Measurements from ENCODE around the gene IGF1R. TPM values are rescaled to one million over a fixed set of nuclear protein-coding genes. Genes with fewer than 3 reads are reported as not detected.
A peak's percentile ranks its signal among the peaks of the same experiment; 100 is the strongest.

Gene IGF1R
- polyA plus RNA-seq, 6 donors from 2014 or later, result 0.78 to 5.5 (median 3.3) TPM

DNA sequence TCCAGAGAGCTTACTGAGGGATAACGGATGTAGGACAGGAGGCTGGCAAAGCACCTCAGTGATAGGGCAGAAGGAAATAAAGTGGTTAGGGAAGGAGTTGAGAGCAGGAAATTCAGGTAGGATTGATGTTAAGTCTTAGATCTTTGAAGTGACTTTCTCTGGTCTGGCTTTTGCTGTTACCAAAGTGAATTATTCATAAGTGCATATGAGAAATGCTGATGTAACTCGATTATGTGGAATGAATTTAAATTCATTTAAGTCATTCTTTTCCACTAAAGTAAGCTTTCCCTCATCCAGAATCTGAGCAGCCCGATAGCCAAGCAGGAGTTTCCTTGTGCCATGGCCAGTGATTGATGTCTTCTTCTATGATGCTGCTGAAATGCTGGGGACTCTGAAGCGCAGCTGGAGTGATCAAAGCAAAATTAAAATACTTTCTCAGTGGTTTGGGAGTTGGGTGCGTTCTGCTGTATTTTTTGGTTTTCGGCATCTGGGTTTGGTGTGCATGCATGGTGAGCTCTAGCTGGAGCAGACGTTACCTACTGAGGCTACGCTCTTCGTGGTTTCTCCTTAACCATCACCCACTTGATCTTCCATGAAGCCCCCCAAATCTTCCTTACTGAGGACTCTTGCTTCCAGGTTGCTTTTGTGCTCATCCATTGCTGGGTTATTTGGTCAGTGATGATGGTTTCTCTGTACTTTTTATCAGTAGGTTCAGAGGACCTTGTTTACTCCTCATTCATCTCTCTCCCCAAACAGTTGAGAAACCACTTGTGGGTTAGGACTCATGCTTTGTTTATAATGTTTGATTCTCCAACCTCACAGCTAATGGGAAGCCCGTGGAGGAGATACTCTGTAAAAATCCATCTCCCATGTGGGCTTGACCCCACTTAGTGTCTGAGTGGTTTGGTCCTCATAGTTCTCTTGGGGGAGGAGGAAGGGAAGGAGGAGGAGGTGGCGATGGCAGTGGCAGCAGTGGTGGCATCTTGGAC, 72.5 kb downstream of the IGF1R start:
- Mint-ChIP-seq H3K27ac (no peak overlapping the region), H3K9me3 (no peaks in the 10 kb centered on the region), H3K36me3 (no peaks in the 10 kb centered on the region), H3K27me3 (no peaks in the 10 kb centered on the region), H3K4me3 (no peak overlapping the region), H3K4me1 (peaks cover 11 to 38% (median 18%) of the 10 kb centered on the region in 3 donors)
- DNase-seq (no peak), ATAC-seq (ENCODE audit: low read depth in 2 of 2) (no peak)

DNA sequence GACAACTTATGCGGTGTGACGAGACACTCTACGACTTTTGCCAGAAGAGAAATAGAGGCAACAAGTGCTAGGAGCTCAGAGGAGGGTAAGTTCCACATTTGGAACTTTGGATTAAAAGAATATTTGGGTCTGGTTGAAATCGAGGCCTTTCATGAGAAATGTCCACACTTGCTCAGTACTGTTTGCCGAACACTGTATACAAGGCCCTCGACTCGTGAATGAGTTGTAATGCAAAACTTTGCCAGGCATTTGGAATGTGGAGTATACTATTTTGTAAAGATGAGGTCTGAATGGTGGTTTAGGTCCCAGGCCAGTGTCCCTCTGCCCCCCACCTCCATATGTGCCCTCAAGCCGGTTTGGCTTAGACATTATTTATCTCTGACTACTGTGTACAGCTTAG, 73.9 kb downstream of the IGF1R start:
- DNase-seq, result no peak
- no peak overlapping the region for H3K27ac Mint-ChIP-seq
- H3K36me3 Mint-ChIP-seq, result no peaks in the 10 kb centered on the region
- no peak for ATAC-seq (ENCODE audit: low read depth in 2 of 2)
- no peaks in the 10 kb centered on the region for H3K9me3 Mint-ChIP-seq
- H3K4me1 Mint-ChIP-seq, result peaks cover 5 to 30% (median 13%) of the 10 kb centered on the region in 3 donors
- no peak overlapping the region for H3K4me3 Mint-ChIP-seq
- no peaks in the 10 kb centered on the region for H3K27me3 Mint-ChIP-seq

DNA sequence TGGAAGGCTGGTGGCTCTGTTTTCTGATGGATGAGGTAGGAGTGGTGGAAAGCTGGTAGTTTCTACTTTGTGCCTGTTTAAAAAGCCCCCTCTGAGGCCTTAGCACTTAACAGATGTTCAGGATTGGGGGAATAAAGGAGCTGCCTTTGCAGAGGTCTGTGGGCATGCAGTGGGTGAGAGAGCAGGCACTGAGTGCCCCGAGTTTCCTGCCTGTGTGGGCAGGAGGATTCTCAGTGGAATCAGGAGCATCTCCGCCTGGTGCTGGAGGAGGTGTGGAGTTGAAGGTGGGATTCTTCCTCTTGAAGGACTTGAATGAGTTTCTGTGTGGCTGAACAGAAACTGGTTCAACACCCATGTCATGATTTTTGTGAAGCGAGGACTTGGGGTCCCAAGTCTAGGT, 74.3 kb downstream of the IGF1R start:
- Mint-ChIP-seq H3K4me3 (no peak overlapping the region), H3K36me3 (no peaks in the 10 kb centered on the region), H3K4me1 (peaks cover 5 to 30% (median 13%) of the 10 kb centered on the region in 3 donors), H3K27ac (no peak overlapping the region), H3K9me3 (no peaks in the 10 kb centered on the region), H3K27me3 (no peaks in the 10 kb centered on the region)
- no peak for ATAC-seq (ENCODE audit: low read depth in 2 of 2)
- no peak for DNase-seq

DNA sequence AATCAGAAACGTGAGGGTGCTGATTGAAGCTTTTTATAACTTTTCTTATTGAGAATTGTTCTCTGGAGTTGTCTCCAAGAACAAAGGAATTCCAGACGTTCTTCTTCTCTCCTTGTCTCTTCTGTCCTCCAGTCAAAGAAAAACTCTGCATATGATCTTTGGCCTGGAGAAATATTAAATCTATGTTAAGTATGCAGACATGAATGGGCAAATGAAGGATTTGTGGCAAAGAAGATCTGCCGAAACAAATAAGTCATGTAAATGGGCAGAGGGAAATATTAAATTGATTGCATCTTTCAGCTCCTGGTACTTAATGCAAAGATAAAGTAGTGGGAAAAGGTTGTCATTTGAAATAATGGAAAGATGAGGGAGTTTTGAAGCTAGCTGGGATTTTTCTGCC, 74.9 kb downstream of the IGF1R start:
- Mint-ChIP-seq H3K27me3 (no peaks in the 10 kb centered on the region), H3K4me1 (peaks cover 4 to 29% (median 9%) of the 10 kb centered on the region in 3 donors), H3K36me3 (no peaks in the 10 kb centered on the region), H3K27ac (peak overlapping the region in 1 of 6 donors; percentile 58), H3K9me3 (no peaks in the 10 kb centered on the region), H3K4me3 (no peak overlapping the region)
- ATAC-seq (ENCODE audit: low read depth in 2 of 2), result no peak
- DNase-seq, result no peak

DNA sequence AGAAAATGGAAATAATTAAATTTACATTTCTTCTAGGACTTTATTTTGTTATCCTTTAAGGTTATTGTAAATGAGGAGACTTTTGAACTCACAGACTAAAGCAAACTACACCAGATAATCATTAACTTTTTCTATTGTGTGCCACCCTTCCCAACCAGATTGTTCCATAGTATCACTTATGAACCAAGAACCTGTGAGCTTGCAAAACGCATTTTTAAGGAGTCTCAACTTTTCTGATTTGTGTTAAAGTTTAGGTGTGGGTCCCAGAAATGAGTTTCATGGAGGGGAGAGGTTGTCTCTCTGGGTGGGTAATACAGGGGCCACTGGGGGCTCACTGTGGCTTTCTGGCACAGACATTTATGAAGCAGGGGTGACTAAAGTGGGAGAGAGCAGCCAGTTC, 75.7 kb downstream of the IGF1R start:
- H3K4me3 Mint-ChIP-seq, result no peak overlapping the region
- H3K36me3 Mint-ChIP-seq, result no peaks in the 10 kb centered on the region
- H3K9me3 Mint-ChIP-seq, result no peaks in the 10 kb centered on the region
- peak overlapping the region in 1 of 6 donors; percentile 36 for H3K27ac Mint-ChIP-seq
- no peak for DNase-seq
- ATAC-seq (ENCODE audit: low read depth in 2 of 2), result no peak
- H3K27me3 Mint-ChIP-seq, result no peaks in the 10 kb centered on the region
- peaks cover 0 to 21% (median 9%) of the 10 kb centered on the region in 3 donors for H3K4me1 Mint-ChIP-seq

DNA sequence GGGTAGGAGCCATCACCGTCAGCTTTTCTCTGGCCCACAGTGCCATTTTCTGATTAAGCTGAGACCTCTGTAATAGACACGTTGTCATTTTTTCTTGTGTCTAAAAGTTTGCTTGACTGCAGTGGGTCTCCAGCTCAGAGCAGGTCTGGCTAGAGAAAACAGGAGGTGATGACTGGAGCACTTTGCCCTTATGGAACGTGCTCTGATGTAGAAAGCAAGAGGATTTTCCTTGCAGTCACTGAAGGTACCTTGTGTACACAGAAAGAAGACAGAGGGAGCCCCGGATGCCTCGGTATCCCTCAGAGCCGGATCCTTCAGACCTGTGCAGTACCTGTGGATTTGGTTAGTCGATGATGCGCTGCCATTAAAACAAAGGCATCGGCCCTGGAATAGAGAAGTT, 76.2 kb downstream of the IGF1R start:
- ATAC-seq (ENCODE audit: low read depth in 2 of 2), result no peak
- Mint-ChIP-seq H3K27ac (peak overlapping the region in 1 of 6 donors; percentile 36), H3K9me3 (no peaks in the 10 kb centered on the region), H3K36me3 (no peaks in the 10 kb centered on the region), H3K4me3 (no peak overlapping the region), H3K4me1 (peaks cover 0 to 21% (median 9%) of the 10 kb centered on the region in 3 donors), H3K27me3 (no peaks in the 10 kb centered on the region)
- no peak for DNase-seq

DNA sequence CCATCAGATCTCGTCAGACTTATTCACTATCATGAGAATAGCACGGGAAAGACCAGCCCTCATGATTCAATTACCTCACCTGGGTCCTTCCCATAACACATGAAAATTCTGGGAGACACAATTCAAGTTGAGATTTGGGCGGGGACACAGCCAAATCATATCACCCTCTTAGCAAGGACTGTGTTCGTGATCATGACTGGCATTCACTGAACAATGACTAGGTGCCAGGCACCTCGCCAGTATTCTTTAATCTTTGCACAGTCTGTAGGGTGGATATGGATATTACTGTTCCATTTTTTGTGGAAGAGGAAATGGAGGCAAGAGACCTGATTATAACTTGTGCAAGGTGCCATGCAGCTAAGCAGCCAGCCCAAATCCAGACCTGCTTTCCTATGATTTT, 77.5 kb downstream of the IGF1R start:
- no peak for DNase-seq
- Mint-ChIP-seq H3K4me1 (peaks cover 0 to 15% (median 4%) of the 10 kb centered on the region in 3 donors), H3K9me3 (no peaks in the 10 kb centered on the region), H3K36me3 (no peaks in the 10 kb centered on the region), H3K27me3 (no peaks in the 10 kb centered on the region), H3K27ac (no peak overlapping the region), H3K4me3 (no peak overlapping the region)
- no peak for ATAC-seq (ENCODE audit: low read depth in 2 of 2)

DNA sequence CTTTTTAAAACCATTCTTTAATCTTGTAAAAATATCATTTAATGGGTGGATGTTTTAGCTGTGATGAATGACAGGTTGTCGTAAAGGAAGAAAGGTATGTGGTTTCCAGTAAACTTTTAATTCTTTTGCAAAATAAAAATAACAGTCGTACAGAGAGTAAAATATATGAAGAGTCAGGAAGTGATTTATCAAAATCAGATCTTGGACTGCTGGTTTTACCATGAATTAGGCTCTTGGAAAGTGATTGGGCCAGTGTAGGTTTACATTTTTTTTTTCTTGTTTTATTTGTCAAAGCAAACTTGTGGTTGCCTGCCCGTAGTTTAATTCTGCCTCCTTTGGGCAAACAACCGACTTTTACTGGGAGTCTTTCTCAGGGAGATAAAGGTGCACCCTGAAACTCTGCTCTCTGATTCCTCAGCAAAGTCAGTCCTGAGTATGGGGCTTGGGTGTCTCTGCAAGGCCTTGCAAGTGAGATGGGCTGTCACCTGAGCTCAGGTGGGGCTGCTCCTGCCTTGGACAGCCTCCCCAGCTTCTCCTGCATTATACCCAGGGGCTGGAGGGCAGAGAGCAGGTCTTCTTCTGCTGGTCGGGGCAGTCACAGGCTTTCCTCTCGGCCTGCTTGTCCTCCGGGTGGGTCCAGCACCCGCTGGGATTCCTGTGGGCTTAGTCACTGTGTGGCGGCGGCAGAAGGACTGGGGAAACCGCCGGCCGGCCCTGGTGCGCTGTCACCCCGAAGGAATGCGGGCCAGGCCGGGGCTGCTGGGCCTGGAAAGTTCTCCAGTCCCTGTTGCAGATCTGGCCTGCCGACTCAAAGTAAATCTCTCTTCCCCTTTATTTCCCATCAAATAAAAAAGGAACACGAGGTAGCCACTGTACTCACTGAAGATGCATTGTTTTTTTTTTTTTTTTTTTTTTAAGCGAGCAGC, 79.0 kb downstream of the IGF1R start:
- Mint-ChIP-seq H3K27ac (peak overlapping the region in 1 of 6 donors; percentile 52), H3K27me3 (no peaks in the 10 kb centered on the region), H3K36me3 (no peaks in the 10 kb centered on the region), H3K4me3 (no peak overlapping the region), H3K4me1 (peaks cover 0 to 4% (median 0%) of the 10 kb centered on the region in 3 donors), H3K9me3 (no peaks in the 10 kb centered on the region)
- ATAC-seq (ENCODE audit: low read depth in 2 of 2) (no peak), DNase-seq (no peak)

DNA sequence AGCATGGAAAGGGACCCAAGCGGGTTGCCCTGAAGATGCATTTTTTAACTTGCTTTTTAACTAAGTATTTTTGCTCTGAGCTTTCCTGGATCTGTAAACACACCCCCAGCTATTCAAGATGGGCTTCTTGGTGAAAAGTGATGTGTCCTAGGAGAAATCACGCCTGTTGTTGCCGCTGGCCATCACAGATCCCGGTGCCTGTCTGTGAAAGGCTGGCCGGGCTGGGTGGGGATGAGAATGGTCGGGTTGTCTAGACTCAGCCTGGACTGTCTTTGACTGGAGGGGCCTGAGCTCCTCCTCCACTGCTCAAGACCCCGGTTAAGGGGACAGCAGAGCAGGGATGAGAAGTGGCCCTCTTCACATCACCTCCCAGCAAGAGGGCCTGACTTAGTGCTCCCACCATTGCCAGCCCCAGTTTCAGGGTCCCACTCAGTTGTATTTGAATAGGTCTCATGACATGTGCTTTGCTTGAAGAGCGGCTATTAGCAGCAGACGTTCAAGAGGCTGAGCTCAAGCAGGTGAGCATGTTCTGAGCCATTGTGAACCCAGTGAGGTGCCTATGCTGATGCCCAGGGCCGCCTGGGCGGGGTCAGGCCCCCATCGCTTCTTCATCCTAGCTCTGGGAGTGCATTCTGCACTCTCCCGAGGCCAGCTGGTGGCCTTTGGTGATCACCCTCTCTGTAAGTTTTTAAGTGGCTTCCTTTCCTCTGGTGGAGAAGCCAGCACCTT, 79.9 kb downstream of the IGF1R start:
- no peaks in the 10 kb centered on the region for H3K27me3 Mint-ChIP-seq
- no peak for DNase-seq
- no peak overlapping the region for H3K4me3 Mint-ChIP-seq
- H3K4me1 Mint-ChIP-seq, result peaks cover 0 to 5% (median 0%) of the 10 kb centered on the region in 3 donors
- no peaks in the 10 kb centered on the region for H3K36me3 Mint-ChIP-seq
- no peak overlapping the region for H3K27ac Mint-ChIP-seq
- ATAC-seq (ENCODE audit: low read depth in 2 of 2), result no peak
- no peaks in the 10 kb centered on the region for H3K9me3 Mint-ChIP-seq

DNA sequence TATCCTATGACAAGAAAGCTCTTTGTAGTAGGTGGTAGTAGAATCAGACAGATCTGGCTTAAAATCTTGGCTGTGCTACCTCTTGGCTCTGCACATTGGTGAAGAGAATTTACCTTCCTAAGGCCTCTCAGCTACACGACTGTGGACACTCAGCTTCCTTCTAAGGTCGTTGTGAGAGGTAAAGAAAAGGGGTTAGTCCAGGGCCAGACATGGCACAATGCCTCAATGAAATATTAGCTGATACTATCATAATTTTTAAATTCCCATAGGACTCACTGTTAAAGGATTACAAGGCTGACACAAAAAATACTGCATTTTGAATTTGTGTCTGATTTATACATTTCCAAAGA, 80.4 kb downstream of the IGF1R start:
- peaks cover 0 to 9% (median 0%) of the 10 kb centered on the region in 3 donors for H3K4me1 Mint-ChIP-seq
- no peak overlapping the region for H3K4me3 Mint-ChIP-seq
- DNase-seq (no peak), ATAC-seq (ENCODE audit: low read depth in 2 of 2) (no peak)
- no peaks in the 10 kb centered on the region for H3K9me3 Mint-ChIP-seq
- H3K27me3 Mint-ChIP-seq, result no peaks in the 10 kb centered on the region
- no peaks in the 10 kb centered on the region for H3K36me3 Mint-ChIP-seq
- no peak overlapping the region for H3K27ac Mint-ChIP-seq

DNA sequence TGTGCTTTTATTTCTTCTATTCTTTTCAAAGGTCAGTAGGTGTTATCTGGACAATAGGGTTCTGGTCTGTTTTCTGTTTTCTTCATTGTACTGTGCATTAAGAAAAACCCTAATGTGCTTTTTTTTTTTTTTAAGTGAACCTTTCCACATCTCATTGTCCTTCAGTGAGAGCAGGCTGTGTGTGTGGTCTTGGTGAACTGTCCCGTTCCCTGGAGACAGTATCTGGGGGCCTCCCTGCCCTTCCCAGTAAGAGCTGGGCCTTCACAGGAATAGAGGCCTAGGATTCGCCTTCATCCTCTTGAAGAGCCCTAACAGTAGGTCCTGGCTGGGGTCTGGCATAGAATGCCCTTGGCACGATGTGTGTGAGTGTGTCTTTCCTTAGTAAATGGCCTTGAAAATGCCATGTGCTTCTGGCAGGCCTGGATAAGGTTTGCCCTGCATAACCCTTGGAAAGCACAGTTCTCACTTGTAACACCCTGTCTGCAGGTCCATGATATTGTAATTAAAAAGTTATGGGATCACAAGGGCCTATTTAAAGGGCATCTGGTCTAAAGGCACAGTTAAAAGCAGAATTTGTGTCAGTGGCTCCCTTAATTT, 81.2 kb downstream of the IGF1R start:
- Mint-ChIP-seq H3K27ac (peak overlapping the region in 1 of 6 donors; percentile 33), H3K4me1 (peaks cover 0 to 12% (median 0%) of the 10 kb centered on the region in 3 donors), H3K36me3 (no peaks in the 10 kb centered on the region), H3K4me3 (no peak overlapping the region), H3K27me3 (no peaks in the 10 kb centered on the region), H3K9me3 (no peaks in the 10 kb centered on the region)
- ATAC-seq (ENCODE audit: low read depth in 2 of 2) (no peak), DNase-seq (no peak)

DNA sequence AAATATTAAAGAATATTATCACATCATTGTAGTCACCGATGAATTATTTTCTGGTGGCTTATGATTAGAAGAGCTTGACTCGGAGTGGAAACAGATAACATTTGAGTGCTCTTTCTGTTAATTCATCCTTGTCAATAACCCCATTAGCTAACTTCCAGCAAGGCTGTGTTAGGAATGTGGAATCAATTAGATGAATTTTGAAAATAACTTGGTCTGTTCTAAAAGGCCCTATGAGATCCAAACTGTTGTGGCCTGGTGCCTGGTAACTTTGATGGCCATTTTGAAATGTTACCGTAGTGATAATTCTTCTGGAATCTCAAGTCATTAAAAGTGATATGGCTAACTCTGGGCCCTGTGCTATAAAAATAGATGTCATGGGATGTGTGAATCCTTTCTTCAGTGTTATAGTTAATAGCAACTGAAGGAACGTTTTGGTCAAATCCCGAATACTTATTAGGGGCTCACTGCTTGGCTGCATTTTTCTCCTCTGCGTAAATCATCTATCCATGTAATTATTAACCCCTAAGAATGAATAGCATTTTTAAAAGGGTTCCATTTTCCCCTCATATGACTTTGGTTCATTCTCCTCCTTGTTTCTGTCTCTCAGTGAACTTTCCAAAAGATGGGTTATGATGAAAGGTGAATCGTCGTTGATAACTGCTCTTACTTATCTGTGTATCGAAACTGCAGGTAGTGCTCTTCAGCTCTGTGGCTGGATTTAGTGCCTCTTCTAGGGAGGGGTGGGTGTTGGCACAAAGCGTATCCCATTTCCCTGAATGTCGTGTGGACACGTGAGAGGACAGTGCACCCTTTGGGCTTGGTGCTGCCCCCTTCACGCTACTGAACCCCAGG, 82.7 kb downstream of the IGF1R start:
- no peaks in the 10 kb centered on the region for H3K9me3 Mint-ChIP-seq
- no peak for ATAC-seq (ENCODE audit: low read depth in 2 of 2)
- no peaks in the 10 kb centered on the region for H3K27me3 Mint-ChIP-seq
- H3K4me3 Mint-ChIP-seq, result no peak overlapping the region
- peaks cover 0 to 21% (median 0%) of the 10 kb centered on the region in 3 donors for H3K4me1 Mint-ChIP-seq
- peak overlapping the region in 1 of 6 donors; percentile 36 for H3K27ac Mint-ChIP-seq
- H3K36me3 Mint-ChIP-seq, result no peaks in the 10 kb centered on the region
- DNase-seq, result no peak

Measured in naive B cell (primary cell).